AG09309 (cell line): Measurements from ENCODE around the gene TRAPPC2L.

Experiments used
- DNase-seq: peaks from one replicate; pipeline ENCODE4 v3.0.0-alpha.2; 2010; ENCODE audit warnings: low read depth
- H3K4me3 ChIP-seq: 2 replicates; pipeline ENCODE4 v1.5.1; 2011; ENCODE audit warnings: mild to moderate bottlenecking, low read depth, low read length, moderate library complexity; ENCODE audit not compliant: control insufficient read depth
- TF ChIP-seq, protein P1 (sequence below): IDR thresholded peaks from 2 replicates; pipeline ENCODE4 v1.5.1; 2011; ENCODE audit warnings: mild to moderate bottlenecking, low read depth, low read length, inconsistent platforms; ENCODE audit not compliant: insufficient read depth, control insufficient read depth; ENCODE audit errors: missing control alignments

TRAPPC2L gene

DNA sequence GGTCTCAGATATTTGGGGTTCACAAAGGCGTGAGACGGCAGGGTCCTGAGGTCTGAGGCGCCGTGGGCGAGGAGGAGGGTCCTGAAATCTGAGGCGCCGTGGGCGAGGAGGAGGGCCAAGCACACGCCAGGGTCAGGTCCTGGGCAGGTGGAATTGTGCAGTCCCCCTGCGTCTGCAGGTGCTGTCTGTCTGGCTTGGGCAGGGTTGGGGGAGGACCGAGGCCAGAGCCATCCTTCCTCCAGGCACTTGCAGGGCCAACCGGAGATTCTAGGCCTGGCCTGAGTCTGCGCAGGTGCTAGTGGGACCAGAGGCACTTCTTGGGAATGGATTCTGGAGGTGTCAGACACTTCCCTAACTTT lies 42.8 kb upstream of the TRAPPC2L start:
- H3K4me3 ChIP-seq = no peak overlapping the region
- DNase-seq = no peak
- TF ChIP-seq, protein P1, sequence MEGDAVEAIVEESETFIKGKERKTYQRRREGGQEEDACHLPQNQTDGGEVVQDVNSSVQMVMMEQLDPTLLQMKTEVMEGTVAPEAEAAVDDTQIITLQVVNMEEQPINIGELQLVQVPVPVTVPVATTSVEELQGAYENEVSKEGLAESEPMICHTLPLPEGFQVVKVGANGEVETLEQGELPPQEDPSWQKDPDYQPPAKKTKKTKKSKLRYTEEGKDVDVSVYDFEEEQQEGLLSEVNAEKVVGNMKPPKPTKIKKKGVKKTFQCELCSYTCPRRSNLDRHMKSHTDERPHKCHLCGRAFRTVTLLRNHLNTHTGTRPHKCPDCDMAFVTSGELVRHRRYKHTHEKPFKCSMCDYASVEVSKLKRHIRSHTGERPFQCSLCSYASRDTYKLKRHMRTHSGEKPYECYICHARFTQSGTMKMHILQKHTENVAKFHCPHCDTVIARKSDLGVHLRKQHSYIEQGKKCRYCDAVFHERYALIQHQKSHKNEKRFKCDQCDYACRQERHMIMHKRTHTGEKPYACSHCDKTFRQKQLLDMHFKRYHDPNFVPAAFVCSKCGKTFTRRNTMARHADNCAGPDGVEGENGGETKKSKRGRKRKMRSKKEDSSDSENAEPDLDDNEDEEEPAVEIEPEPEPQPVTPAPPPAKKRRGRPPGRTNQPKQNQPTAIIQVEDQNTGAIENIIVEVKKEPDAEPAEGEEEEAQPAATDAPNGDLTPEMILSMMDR = no peak

DNA sequence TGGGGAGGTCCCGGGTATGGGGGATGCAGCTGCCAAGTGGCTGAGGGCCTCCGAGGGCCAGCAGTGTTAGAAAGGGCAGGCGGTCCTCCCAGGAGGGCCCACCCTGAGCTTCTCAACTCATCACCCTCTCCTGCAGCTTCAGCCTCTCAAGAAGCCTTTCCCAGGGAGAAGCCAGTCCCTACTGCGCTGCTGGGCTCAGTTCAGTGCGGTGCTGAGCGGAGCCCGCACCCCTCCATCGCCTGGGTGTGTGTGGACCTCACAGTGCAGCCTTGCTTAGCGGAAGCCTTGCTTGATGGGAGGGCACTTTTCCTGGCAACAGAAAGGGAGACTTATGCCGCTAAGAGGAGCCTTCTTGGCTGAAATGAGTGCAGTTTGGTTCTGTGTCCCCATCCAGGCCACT lies 41.7 kb upstream of the TRAPPC2L start:
- DNase-seq = no peak
- no peak overlapping the region for H3K4me3 ChIP-seq
- TF ChIP-seq, protein P1 = no peak

DNA sequence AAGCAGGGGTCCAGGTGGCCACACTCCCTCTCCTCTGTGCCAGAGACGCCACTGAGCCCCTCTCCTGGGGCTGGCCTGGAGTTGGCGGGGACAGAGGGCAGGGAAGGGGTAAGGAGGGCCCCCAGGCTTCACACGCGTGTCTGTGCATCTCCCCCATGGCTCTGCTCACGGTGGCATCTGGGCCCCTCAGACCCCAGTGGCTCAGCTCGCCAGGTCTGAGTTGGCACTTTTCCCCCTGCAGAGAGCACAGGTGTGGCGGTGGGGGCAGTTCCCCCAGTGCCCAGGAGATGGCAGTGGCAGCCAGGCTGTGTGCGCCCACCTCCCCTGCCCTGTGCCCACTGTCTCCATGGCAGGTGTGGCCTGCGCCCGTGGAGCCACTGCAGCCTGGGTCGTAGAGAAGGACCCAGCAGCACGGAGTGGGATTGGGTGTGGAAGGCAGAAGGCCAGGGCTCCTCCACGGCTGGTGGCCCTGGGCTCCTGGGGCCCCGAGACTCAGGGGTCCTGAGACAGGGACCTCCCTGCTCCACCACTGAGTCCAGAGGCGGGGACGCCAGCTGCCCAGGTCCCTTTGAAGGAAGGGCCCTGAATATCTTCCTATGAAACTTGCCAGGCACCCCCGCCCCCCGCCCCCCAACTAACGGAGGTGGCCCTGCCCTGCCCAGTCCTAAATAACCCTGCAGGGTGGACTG lies 40.9 kb upstream of the TRAPPC2L start:
- H3K4me3 ChIP-seq = no peak overlapping the region
- TF ChIP-seq, protein P1 = peak; percentile 78
- DNase-seq = no peak

DNA sequence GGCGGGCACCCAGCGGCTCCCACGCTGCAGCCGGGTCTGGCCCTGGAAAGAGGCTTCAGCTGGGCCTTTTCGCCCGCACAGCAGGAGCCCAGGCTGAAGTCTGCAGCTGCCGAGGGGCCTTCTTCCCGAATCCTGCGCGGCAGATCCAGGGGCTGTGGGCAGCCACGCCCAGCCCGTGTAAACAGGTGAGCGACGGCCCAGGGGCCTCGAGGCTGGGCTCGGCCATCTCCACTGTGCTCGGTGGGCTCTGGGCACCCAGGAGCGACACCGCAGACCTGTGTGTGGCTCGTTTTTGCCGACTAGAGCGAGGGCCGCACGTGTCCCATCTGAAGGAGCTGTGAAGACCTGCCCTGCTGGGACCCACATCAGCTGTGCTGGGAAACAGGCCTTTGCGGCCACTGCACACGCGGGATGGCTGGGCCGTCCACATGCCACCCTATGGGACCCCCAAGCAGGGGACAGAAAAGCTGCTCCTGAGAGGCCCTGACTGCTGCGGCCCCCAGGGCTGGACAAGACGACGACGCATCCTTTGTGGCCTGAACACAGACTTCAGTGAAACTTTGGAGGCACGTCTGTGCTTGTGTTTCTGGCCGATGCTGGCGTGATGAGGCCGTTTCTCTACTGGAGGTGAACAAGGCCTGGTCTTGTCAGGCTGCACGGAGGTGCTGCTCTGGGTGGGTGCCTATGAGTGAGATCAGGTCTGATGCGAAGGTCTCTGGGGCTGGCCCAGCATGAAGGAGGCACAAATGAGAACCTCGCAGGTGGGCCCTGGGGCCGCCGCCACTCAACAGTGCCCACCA lies 40.0 kb upstream of the TRAPPC2L start:
- TF ChIP-seq, protein P1 = no peak
- H3K4me3 ChIP-seq = no peak overlapping the region
- DNase-seq = no peak

DNA sequence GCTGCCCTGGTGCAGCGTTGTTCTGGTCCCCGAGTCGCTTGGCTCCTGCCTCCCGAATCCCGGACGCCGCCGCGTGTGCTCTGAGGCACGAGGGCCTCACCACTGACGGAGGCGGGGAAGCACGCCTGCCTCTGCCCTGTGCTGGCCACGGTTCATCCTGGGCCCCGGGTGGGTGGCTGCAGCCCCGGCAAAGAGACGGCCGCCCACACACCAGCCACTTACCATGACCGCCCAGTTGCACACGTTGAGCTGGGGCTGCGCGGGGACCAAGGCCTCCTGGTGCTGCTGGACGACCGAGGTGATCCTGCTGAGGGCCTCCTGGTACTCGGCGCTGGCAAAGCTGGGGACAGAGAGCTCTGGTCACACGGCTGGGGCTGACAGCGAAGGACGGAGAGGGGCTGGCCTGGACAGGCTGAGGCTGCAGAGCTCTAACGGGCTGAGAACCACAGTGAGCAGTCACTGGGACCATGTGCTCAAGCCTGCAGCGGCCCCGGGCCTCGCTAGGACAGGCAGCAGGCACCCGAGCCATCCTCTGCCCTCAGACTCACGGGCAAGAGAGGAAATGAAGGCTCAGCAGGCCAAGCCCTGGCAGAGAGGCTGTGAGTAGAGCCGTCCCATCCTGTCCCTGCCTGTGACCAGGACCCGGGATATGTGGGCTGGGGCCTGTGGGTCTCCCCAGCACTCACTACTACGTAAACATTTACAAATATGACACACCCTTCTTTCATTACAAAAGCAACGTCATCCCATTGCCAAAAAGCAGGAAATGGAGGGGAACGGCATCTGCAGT lies 38.9 kb upstream of the TRAPPC2L start:
- TF ChIP-seq, protein P1 = no peak
- H3K4me3 ChIP-seq = no peak overlapping the region
- no peak for DNase-seq

DNA sequence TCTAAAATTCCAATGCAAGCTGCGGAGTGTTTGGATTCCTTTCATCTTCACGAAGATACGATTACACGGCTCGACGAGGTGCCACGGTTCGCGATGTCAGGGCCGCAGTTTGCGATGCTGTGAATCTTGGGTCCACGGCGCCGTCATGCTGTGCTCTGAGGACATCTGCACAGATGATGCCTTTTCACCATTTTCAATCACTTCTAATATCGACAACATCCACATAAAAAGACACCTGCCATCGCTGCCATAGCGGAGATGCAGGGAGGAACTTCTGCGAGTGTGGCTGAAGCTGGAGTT lies 38.4 kb upstream of the TRAPPC2L start:
- TF ChIP-seq, protein P1 = no peak

More for the DNA sequence above, 38.4 kb upstream of the TRAPPC2L start:
- no peak overlapping the region for H3K4me3 ChIP-seq
- no peak for DNase-seq
